GM10266 (cell line): Measurements from ENCODE around the gene LTBP3.

ENCODE experiments used
- DNase-seq: peaks from one replicate; pipeline ENCODE4 v3.0.0; 2012; ENCODE audit errors: extremely low spot score
- TF ChIP-seq, protein P1 (sequence below): IDR thresholded peaks from 2 replicates; pipeline ENCODE4 v1.5.1; 2012; ENCODE audit warnings: mild to moderate bottlenecking, low read depth; ENCODE audit not compliant: control insufficient read depth, insufficient read depth; ENCODE audit errors: missing control alignments

Gene LTBP3

GRCh38 chr11:65541093-65541982 is 16.8 kb downstream of the LTBP3 start:
- TF ChIP-seq, protein P1, sequence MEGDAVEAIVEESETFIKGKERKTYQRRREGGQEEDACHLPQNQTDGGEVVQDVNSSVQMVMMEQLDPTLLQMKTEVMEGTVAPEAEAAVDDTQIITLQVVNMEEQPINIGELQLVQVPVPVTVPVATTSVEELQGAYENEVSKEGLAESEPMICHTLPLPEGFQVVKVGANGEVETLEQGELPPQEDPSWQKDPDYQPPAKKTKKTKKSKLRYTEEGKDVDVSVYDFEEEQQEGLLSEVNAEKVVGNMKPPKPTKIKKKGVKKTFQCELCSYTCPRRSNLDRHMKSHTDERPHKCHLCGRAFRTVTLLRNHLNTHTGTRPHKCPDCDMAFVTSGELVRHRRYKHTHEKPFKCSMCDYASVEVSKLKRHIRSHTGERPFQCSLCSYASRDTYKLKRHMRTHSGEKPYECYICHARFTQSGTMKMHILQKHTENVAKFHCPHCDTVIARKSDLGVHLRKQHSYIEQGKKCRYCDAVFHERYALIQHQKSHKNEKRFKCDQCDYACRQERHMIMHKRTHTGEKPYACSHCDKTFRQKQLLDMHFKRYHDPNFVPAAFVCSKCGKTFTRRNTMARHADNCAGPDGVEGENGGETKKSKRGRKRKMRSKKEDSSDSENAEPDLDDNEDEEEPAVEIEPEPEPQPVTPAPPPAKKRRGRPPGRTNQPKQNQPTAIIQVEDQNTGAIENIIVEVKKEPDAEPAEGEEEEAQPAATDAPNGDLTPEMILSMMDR = no peak

GRCh38 chr11:65540290-65541092 is 17.7 kb downstream of the LTBP3 start:
- DNase-seq = peak; percentile 100
- TF ChIP-seq, protein P1 = peak; percentile 81

More at GRCh38 chr11:65541093-65541982, 16.8 kb downstream of the LTBP3 start:
- no peak for DNase-seq

DNA sequence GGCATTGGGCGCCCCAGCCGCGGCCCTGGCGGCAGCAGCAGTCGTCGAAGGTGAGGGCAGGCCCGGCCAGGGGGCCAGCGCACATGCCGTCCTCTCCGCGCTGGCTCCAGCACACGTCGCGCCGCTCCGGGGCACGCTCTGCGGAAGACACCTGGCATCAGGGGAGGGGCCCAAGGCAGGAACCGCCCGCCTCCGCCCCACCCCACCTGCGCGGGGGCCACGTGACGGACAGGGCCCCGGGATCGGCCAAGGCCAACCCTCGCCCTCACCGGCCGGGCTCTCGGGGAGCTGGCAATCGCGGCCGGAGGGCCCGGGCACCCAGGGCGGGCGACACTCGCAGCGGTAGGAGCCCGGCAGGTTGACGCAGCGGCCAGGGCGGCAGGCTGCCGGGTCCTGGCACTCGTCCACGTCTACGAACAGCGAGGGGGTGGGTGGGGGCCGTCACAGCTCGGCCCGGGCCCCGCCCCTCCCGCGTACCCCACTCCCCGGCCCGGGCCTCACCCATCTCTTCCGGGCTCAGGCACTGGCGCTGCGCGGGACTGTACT is 18.3 kb downstream of the LTBP3 start:
- DNase-seq = peak; percentile 93
- TF ChIP-seq, protein P1 = no peak

GRCh38 chr11:65538915-65539743 is 19.0 kb downstream of the LTBP3 start:
- TF ChIP-seq, protein P1 = no peak

DNA sequence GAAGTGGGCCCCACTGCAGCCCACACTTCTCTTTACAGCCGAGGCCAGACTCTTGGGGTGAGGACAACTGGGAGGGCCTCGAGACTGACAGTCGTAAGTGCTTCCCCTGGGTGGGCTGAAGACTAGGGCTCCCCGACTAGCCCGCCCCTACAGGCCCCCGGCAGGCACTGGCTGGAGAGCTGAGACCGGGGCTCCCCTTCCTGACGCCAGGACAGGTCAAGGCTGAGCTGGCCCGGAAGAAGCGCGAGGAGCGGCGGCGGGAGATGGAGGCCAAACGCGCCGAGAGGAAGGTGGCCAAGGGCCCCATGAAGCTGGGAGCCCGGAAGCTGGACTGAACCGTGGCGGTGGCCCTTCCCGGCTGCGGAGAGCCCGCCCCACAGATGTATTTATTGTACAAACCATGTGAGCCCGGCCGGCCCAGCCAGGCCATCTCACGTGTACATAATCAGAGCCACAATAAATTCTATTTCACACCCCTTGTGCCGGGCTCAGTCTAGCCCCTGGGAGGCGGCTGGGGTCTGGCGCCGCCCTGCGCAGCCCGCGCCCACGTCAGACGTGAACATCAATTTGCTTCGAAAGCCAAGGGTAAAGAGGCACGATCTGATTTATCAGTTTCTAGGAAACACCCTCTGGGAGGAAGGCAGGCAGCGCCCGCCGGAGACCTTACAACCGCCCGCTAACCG is 19.8 kb downstream of the LTBP3 start:
- DNase-seq = no peak
- TF ChIP-seq, protein P1 = no peak

More at GRCh38 chr11:65538915-65539743, 19.0 kb downstream of the LTBP3 start:
- no peak for DNase-seq

DNA sequence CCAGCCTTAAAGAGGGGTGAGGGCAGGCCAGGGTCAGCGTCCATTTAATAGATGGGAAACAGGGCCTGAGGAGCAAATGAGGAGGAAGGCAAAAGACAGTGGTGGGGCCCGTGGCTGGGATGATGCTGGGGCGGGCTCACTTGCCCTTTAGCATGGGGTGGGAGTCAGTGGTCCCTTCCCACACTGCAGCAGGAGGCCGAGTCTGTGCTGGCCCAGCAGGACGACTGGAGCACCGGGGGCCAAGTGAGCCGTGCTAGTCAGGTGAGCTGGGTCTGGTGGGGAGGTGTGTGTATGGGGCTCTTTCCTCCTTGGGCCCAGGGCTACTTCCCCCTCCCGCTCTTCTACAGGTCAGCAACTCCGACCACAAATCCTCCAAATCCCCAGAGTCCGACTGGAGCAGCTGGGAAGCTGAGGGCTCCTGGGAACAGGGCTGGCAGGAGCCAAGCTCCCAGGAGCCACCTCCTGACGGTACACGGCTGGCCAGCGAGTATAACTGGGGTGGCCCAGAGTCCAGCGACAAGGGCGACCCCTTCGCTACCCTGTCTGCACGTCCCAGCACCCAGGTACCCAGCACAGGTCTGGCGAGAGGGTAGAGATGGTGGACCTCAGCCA is 20.4 kb downstream of the LTBP3 start:
- TF ChIP-seq, protein P1 = no peak
- no peak for DNase-seq
